ENCODE measurements around the gene EEIG1. TPM values are rescaled to one million over a fixed set of nuclear protein-coding genes. Genes with fewer than 3 reads are reported as not detected.

The EEIG1 gene
- total RNA-seq, 1 donor from 2014 or later: 15.8 TPM

DNA sequence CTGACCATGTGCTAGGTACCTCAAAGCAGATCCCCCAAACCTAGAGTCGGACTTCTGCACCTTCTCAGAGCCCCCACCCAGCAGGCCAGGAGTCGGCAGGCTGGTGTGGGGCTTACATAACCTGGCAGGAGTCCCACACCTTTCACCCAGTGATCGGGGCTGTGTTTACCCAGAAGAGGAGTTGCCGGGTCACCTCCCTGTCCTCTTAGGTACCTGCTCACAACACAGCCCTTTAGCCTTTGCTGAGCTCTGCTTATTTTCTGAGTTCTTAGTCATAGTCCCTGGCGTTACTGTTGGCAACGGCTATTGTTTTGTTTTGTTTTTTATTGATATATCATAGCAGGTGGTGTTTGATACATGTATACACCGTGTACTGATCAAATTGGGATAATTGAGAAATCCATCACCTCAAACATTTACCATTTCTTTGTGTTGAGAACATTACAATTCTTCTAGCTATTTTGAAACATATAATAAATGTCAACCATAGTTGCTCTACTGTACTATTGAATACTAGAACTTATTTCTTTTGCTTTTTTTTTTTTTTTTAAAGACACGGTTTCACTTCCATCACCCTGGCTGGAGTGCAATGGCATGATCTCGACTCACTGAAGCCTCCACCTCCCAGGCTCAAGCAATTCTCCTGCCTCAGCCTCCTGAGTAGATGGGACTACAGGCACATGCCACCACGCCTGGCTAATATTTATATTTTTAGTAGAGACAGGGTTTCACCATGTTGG lies 10.4 kb upstream of the EEIG1 start:
- TF ChIP-seq, protein P1, sequence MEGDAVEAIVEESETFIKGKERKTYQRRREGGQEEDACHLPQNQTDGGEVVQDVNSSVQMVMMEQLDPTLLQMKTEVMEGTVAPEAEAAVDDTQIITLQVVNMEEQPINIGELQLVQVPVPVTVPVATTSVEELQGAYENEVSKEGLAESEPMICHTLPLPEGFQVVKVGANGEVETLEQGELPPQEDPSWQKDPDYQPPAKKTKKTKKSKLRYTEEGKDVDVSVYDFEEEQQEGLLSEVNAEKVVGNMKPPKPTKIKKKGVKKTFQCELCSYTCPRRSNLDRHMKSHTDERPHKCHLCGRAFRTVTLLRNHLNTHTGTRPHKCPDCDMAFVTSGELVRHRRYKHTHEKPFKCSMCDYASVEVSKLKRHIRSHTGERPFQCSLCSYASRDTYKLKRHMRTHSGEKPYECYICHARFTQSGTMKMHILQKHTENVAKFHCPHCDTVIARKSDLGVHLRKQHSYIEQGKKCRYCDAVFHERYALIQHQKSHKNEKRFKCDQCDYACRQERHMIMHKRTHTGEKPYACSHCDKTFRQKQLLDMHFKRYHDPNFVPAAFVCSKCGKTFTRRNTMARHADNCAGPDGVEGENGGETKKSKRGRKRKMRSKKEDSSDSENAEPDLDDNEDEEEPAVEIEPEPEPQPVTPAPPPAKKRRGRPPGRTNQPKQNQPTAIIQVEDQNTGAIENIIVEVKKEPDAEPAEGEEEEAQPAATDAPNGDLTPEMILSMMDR (IDR thresholded peaks at IDR 0.05; ENCODE audit: partially characterized antibody, unreplicated experiment): no peak
- Mint-ChIP-seq H3K27me3 (ENCODE audit: unreplicated experiment) (peaks cover under 1% of the 10 kb centered on the region), H3K27ac (ENCODE audit: unreplicated experiment) (no peak overlapping the region), H3K9me3 (ENCODE audit: unreplicated experiment) (no peaks in the 10 kb centered on the region), H3K4me1 (ENCODE audit: low read depth, unreplicated experiment) (no peaks in the 10 kb centered on the region), H3K36me3 (ENCODE audit: unreplicated experiment) (no peaks in the 10 kb centered on the region), H3K4me3 (ENCODE audit: unreplicated experiment) (no peak overlapping the region)
- DNase-seq: no peak

DNA sequence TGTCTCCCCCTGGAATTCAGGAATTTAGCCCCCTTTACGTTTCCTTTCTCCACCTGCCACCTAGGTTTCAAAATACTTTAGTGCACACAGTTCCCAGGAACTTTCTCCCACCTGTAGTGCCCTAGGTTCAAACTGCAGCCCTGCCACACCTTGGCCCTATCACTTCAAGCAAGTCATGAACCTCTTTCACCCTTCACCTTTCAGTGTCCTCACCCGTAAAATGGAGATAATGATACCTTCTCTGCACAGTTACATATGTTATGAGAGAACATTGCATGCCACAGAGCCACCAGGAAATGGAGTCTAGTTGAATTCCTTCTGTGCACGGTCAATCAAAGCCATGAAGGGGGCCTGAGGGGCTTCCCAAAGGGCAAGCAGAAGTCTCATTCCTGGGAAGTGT lies 9.8 kb upstream of the EEIG1 start:
- Mint-ChIP-seq H3K9me3 (ENCODE audit: unreplicated experiment) (no peaks in the 10 kb centered on the region), H3K27me3 (ENCODE audit: unreplicated experiment) (no peaks in the 10 kb centered on the region), H3K36me3 (ENCODE audit: unreplicated experiment) (no peaks in the 10 kb centered on the region), H3K27ac (ENCODE audit: unreplicated experiment) (peak overlapping the region; percentile 44), H3K4me3 (ENCODE audit: unreplicated experiment) (no peak overlapping the region), H3K4me1 (ENCODE audit: low read depth, unreplicated experiment) (no peaks in the 10 kb centered on the region)
- TF ChIP-seq, protein P1 (IDR thresholded peaks at IDR 0.05; ENCODE audit: partially characterized antibody, unreplicated experiment): no peak
- no peak for DNase-seq

DNA sequence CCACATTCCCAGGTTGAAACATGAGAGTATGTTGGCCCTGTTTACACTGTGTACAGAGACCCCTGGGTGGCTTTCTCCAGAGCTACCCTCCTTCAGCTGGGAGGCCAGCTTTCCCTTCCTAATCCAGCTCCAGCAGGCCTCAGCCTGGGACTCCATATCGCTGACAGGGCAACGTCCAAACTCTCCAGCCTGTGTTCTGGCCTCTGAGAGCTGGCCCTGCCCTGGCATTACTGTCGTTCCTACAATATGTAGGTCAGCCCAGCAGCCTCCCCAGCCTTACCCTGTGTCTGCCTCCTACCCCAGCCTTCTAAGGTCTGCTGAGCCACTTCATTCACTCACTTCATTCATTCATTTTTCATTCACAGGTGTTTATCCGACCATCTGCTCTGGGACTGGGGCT lies 8.3 kb upstream of the EEIG1 start:
- Mint-ChIP-seq H3K27me3 (ENCODE audit: unreplicated experiment) (peaks cover 2% of the 10 kb centered on the region), H3K27ac (ENCODE audit: unreplicated experiment) (no peak overlapping the region), H3K36me3 (ENCODE audit: unreplicated experiment) (no peaks in the 10 kb centered on the region), H3K9me3 (ENCODE audit: unreplicated experiment) (no peaks in the 10 kb centered on the region), H3K4me1 (ENCODE audit: low read depth, unreplicated experiment) (no peaks in the 10 kb centered on the region), H3K4me3 (ENCODE audit: unreplicated experiment) (no peak overlapping the region)
- DNase-seq: no peak
- TF ChIP-seq, protein P1 (IDR thresholded peaks at IDR 0.05; ENCODE audit: partially characterized antibody, unreplicated experiment): no peak

DNA sequence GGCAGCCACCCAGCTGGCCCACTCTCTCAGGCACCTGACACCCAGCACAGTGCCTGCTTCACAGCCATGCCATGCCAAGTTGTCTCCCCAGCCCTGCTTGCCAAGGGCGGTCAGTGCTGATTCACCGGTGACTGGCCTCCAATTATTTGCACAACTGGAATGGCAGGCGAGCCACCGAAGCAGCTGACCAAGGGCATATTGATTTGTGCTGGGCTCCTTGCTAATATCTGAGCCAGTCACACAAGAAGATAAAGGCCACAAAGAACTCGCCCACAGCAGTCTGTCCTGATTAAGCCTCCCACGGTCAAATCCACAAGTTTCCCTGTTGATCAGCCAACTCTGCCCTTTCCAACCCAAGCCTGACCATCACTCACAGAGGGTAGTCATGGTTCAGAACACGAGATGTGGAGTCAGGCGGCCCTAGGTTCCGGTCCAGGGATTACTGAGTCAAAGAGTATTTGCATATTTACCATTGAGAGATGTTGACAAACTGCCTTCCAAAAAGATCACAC lies 6.4 kb upstream of the EEIG1 start:
- H3K4me3 Mint-ChIP-seq (ENCODE audit: unreplicated experiment): no peak overlapping the region
- H3K36me3 Mint-ChIP-seq (ENCODE audit: unreplicated experiment): no peaks in the 10 kb centered on the region
- peaks cover 4% of the 10 kb centered on the region for H3K9me3 Mint-ChIP-seq (ENCODE audit: unreplicated experiment)
- TF ChIP-seq, protein P1 (IDR thresholded peaks at IDR 0.05; ENCODE audit: partially characterized antibody, unreplicated experiment): no peak
- no peak for DNase-seq
- H3K27ac Mint-ChIP-seq (ENCODE audit: unreplicated experiment): no peak overlapping the region
- peaks cover 2% of the 10 kb centered on the region for H3K27me3 Mint-ChIP-seq (ENCODE audit: unreplicated experiment)
- H3K4me1 Mint-ChIP-seq (ENCODE audit: low read depth, unreplicated experiment): peaks cover 6% of the 10 kb centered on the region

DNA sequence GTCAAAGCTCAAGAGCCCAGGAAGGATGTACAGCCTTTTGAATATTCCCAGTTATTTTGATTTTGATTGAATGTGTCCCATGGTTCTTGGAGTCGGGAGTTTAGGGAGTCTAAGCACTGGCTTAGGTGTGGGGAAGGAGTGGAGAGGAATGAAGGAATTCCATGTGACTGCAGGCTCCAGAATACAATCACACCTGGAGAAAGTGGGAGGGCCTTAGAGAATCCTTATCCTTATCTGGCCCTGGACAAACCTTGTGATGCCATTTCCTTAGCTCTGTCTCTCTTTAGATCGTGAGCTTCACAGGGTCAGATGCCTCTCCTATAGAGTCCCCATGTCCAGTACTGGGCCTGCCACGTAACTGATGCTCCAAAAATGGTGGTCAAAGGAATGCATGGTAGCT lies 4.2 kb upstream of the EEIG1 start:
- no peak for DNase-seq
- Mint-ChIP-seq H3K9me3 (ENCODE audit: unreplicated experiment) (peaks cover 9% of the 10 kb centered on the region), H3K4me3 (ENCODE audit: unreplicated experiment) (no peak overlapping the region), H3K27ac (ENCODE audit: unreplicated experiment) (no peak overlapping the region), H3K27me3 (ENCODE audit: unreplicated experiment) (peaks cover 8% of the 10 kb centered on the region), H3K36me3 (ENCODE audit: unreplicated experiment) (no peaks in the 10 kb centered on the region), H3K4me1 (ENCODE audit: low read depth, unreplicated experiment) (peaks cover 12% of the 10 kb centered on the region)
- TF ChIP-seq, protein P1 (IDR thresholded peaks at IDR 0.05; ENCODE audit: partially characterized antibody, unreplicated experiment): no peak
